ENCODE results near the gene NUP188. TPM values are rescaled to one million over a fixed set of nuclear protein-coding genes. Genes with fewer than 3 reads are reported as not detected.
A peak's percentile ranks its signal among the peaks of the same experiment; 100 is the strongest.

The NUP188 gene
- total RNA-seq, 1 donor, result 30.0 TPM

DNA sequence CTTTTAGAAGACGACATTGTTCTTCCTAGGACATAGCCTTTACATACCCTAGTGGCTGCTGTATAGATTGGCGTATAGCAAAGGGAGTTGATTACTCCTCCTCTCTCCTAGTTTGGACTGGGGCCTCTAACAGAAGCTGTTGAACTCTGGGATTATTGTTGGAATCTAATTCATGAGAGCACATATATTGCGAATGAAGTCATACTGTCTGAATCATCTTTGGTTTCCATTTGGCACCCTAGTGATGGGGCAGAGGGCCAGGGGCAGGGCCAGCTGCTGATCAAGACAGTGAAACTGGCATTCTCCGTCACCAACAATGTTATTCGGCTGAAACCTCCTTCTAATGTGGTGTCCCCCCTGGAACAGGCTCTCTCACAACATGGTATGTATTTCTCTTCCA, 40.3 kb downstream of the NUP188 start:
- peak overlapping the region; percentile 16 for H2AFZ ChIP-seq (ENCODE audit: low read length)
- TF ChIP-seq, protein P1, sequence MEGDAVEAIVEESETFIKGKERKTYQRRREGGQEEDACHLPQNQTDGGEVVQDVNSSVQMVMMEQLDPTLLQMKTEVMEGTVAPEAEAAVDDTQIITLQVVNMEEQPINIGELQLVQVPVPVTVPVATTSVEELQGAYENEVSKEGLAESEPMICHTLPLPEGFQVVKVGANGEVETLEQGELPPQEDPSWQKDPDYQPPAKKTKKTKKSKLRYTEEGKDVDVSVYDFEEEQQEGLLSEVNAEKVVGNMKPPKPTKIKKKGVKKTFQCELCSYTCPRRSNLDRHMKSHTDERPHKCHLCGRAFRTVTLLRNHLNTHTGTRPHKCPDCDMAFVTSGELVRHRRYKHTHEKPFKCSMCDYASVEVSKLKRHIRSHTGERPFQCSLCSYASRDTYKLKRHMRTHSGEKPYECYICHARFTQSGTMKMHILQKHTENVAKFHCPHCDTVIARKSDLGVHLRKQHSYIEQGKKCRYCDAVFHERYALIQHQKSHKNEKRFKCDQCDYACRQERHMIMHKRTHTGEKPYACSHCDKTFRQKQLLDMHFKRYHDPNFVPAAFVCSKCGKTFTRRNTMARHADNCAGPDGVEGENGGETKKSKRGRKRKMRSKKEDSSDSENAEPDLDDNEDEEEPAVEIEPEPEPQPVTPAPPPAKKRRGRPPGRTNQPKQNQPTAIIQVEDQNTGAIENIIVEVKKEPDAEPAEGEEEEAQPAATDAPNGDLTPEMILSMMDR (IDR thresholded peaks at IDR 0.05; ENCODE audit: extremely low read depth, low read depth, low read length), result peak; percentile 19
- peak; percentile 88 for DNase-seq (ENCODE audit: insufficient read length, low spot score, missing footprints)

DNA sequence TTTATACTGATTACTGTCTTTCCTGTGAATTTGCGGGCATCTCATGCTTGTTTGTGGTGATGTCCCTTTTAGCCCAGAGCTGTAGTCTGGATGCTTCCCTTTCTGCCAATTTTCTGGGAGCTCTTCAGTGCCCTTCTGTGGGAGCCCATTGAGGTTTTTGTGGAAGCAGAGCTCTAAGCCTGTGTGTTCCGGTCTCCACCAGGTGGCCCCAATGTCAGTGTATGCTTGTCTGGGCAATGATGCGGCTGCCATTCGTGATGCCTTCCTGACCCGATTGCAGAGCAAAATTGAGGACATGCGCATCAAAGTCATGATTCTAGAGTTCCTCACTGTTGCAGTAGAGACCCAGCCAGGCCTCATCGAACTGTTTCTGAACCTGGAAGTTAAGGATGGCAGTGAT, 45.5 kb downstream of the NUP188 start:
- Histone ChIP-seq H3K79me2 (ENCODE audit: insufficient read depth, low read length) (no peaks in the 10 kb centered on the region), H3K27me3 (ENCODE audit: insufficient read depth, low read length) (no peaks in the 10 kb centered on the region), H2AFZ (ENCODE audit: low read length) (no peak overlapping the region), H3K4me3 (ENCODE audit: insufficient read depth, low read length) (no peak overlapping the region), H3K4me1 (ENCODE audit: insufficient read depth, low read length) (peaks cover 5% of the 10 kb centered on the region), H3K27ac (ENCODE audit: low read depth, low read length) (no peak overlapping the region), H3K9me3 (ENCODE audit: low read depth, low read length) (no peaks in the 10 kb centered on the region), H4K20me1 (ENCODE audit: insufficient read depth, low read length) (no peaks in the 10 kb centered on the region), H3K4me2 (ENCODE audit: insufficient read depth, low read length) (no peak overlapping the region), H3K36me3 (ENCODE audit: insufficient read depth, low read length) (peaks cover 74% of the 10 kb centered on the region)
- DNase-seq (ENCODE audit: insufficient read length, low spot score, missing footprints), result no peak
- TF ChIP-seq, protein P1 (IDR thresholded peaks at IDR 0.05; ENCODE audit: extremely low read depth, low read depth, low read length), result peak; percentile 44

More for the DNA sequence above, 40.3 kb downstream of the NUP188 start:
- H3K79me2 ChIP-seq (ENCODE audit: insufficient read depth, low read length), result no peaks in the 10 kb centered on the region
- H3K9me3 ChIP-seq (ENCODE audit: low read depth, low read length), result no peaks in the 10 kb centered on the region
- no peaks in the 10 kb centered on the region for H4K20me1 ChIP-seq (ENCODE audit: insufficient read depth, low read length)
- H3K27ac ChIP-seq (ENCODE audit: low read depth, low read length), result peak overlapping the region; percentile 78
- H3K4me1 ChIP-seq (ENCODE audit: insufficient read depth, low read length), result peaks cover 15% of the 10 kb centered on the region
- H3K4me2 ChIP-seq (ENCODE audit: insufficient read depth, low read length), result peak overlapping the region; percentile 46
- H3K36me3 ChIP-seq (ENCODE audit: insufficient read depth, low read length), result peaks cover 70% of the 10 kb centered on the region
- H3K4me3 ChIP-seq (ENCODE audit: insufficient read depth, low read length), result peak overlapping the region; percentile 7
- H3K27me3 ChIP-seq (ENCODE audit: insufficient read depth, low read length), result no peaks in the 10 kb centered on the region

DNA sequence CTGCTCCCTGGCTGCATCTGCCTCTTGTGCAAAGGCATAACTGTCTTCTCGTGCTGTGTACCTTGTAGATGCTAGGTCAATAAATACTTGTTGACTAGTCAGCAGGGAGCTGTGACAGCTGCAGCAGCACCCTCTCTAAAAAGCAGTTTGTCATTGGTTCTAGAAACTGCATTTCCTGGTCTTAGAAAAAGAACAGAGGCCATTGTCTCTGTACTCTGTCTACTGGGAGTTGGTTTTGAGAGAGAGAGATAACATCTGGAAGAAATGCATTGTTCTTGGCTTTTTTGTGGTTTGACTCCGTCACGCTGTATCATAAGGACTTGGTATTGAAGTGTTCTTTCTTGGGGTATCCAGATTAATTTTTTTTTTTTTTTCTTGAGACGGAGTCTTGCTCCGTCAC, 48.3 kb downstream of the NUP188 start:
- peaks cover 84% of the 10 kb centered on the region for H3K36me3 ChIP-seq (ENCODE audit: insufficient read depth, low read length)
- TF ChIP-seq, protein P1 (IDR thresholded peaks at IDR 0.05; ENCODE audit: extremely low read depth, low read depth, low read length), result no peak
- H3K27ac ChIP-seq (ENCODE audit: low read depth, low read length), result no peak overlapping the region
- no peaks in the 10 kb centered on the region for H3K4me1 ChIP-seq (ENCODE audit: insufficient read depth, low read length)
- H3K4me3 ChIP-seq (ENCODE audit: insufficient read depth, low read length), result no peak overlapping the region
- no peaks in the 10 kb centered on the region for H3K9me3 ChIP-seq (ENCODE audit: low read depth, low read length)
- H3K27me3 ChIP-seq (ENCODE audit: insufficient read depth, low read length), result no peaks in the 10 kb centered on the region
- H4K20me1 ChIP-seq (ENCODE audit: insufficient read depth, low read length), result no peaks in the 10 kb centered on the region
- H2AFZ ChIP-seq (ENCODE audit: low read length), result no peak overlapping the region
- no peaks in the 10 kb centered on the region for H3K79me2 ChIP-seq (ENCODE audit: insufficient read depth, low read length)
- no peak overlapping the region for H3K4me2 ChIP-seq (ENCODE audit: insufficient read depth, low read length)
- no peak for DNase-seq (ENCODE audit: insufficient read length, low spot score, missing footprints)

DNA sequence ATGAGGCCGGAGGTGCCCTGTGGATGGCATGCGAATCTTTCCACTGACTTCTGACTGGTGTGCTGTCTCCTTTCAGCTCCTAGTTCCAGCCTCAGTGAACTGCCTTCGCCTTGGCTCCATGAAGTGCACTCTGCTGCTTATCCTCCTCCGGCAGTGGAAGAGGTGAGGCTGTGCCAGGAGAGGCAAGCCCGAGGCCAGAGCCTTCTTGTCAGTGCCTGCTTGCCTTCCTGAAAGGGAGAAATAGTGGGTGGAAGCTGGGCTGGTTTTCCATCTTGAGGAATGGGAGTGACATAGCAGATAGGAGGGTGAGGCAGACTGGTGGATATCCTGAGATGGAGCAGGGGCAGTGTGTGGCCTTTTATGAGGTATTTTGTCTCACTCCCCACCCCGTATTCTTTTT, 51.0 kb downstream of the NUP188 start:
- no peak overlapping the region for H3K4me2 ChIP-seq (ENCODE audit: insufficient read depth, low read length)
- H3K36me3 ChIP-seq (ENCODE audit: insufficient read depth, low read length), result peaks cover 81% of the 10 kb centered on the region

More for the DNA sequence above, 51.0 kb downstream of the NUP188 start:
- H3K4me1 ChIP-seq (ENCODE audit: insufficient read depth, low read length), result no peaks in the 10 kb centered on the region
- no peak overlapping the region for H3K27ac ChIP-seq (ENCODE audit: low read depth, low read length)
- H2AFZ ChIP-seq (ENCODE audit: low read length), result no peak overlapping the region
- H3K79me2 ChIP-seq (ENCODE audit: insufficient read depth, low read length), result no peaks in the 10 kb centered on the region
- H3K9me3 ChIP-seq (ENCODE audit: low read depth, low read length), result no peaks in the 10 kb centered on the region
- H3K4me3 ChIP-seq (ENCODE audit: insufficient read depth, low read length), result no peak overlapping the region
- no peaks in the 10 kb centered on the region for H4K20me1 ChIP-seq (ENCODE audit: insufficient read depth, low read length)
- no peaks in the 10 kb centered on the region for H3K27me3 ChIP-seq (ENCODE audit: insufficient read depth, low read length)
- no peak for DNase-seq (ENCODE audit: insufficient read length, low spot score, missing footprints)
- TF ChIP-seq, protein P1 (IDR thresholded peaks at IDR 0.05; ENCODE audit: extremely low read depth, low read depth, low read length), result no peak

Data from osteoblast (primary cell).